NB4 (cell line): Measurements from ENCODE around the gene CPSF6.

Experiments used
- CTCF ChIP-seq: IDR thresholded peaks from one replicate; pipeline ENCODE4 v1.5.1; 2012; ENCODE audit warnings: low read depth, low read length
- MAX ChIP-seq: IDR thresholded peaks from 2 replicates; pipeline ENCODE4 v1.6.1; 2011; ENCODE audit warnings: low read depth, low read length
- MYC ChIP-seq: IDR thresholded peaks from 2 replicates; pipeline ENCODE4 v1.6.1; 2011; ENCODE audit warnings: low read depth, low read length
- POLR2A ChIP-seq: IDR thresholded peaks from 2 replicates; pipeline ENCODE4 v1.6.1; 2011; ENCODE audit warnings: mild to moderate bottlenecking; ENCODE audit not compliant: insufficient read length; ENCODE audit errors: extremely low read depth

GRCh38 chr12:69291278-69291593, 51.9 kb downstream of the CPSF6 start:
- TF ChIP-seq POLR2A, result no peak
- no peak for TF ChIP-seq CTCF
- TF ChIP-seq MAX, result no peak
- no peak for TF ChIP-seq MYC
